ENCODE measurements around the gene SV2B. TPM values are rescaled to one million over a fixed set of nuclear protein-coding genes. Genes with fewer than 3 reads are reported as not detected.

Gene SV2B
- total RNA-seq, 2 donors from 2014 or later = 6.5 to 8.8 TPM

- Histone ChIP-seq H3K36me3 (ENCODE audit: control insufficient read depth, insufficient read depth, low read length) (no peaks in the 10 kb centered on the region), H3K9ac (ENCODE audit: extremely low read depth, low read length, poor library complexity, severe bottlenecking) (no peak overlapping the region), H3K4me1 (ENCODE audit: control insufficient read depth, insufficient read depth, low read length) (no peaks in the 10 kb centered on the region), H3K27me3 (ENCODE audit: control insufficient read depth, insufficient read depth, low read length, poor library complexity, severe bottlenecking) (peaks cover 29% of the 10 kb centered on the region), H3K27ac (ENCODE audit: low read depth, low read length) (no peak overlapping the region), H3K9me3 (ENCODE audit: control insufficient read depth, low read length) (no peaks in the 10 kb centered on the region), H3K4me3 (ENCODE audit: low read length) (no peak overlapping the region)
- Mint-ChIP-seq H3K4me3 (no peak overlapping the region), H3K9me3 (no peaks in the 10 kb centered on the region), H3K36me3 (ENCODE audit: low read depth) (no peaks in the 10 kb centered on the region), H3K27ac (no peak overlapping the region), H3K27me3 (ENCODE audit: insufficient read depth) (peaks cover 20% of the 10 kb centered on the region), H3K4me1 (peaks cover 10% of the 10 kb centered on the region)
- TF ChIP-seq CTCF (conservative IDR thresholded peaks at IDR 0.05) = no peak
- no peak for DNase-seq
- WGBS, 2 experiments (ENCODE audit: insufficient coverage in 1 of 2, insufficient read length in 1 of 2) = 90 to 93% methylated on average over 5 of the region's 5 CpGs
These were observed 125.7 kb downstream of the SV2B start for GRCh38 chr15:91225741-91226140.

DNA sequence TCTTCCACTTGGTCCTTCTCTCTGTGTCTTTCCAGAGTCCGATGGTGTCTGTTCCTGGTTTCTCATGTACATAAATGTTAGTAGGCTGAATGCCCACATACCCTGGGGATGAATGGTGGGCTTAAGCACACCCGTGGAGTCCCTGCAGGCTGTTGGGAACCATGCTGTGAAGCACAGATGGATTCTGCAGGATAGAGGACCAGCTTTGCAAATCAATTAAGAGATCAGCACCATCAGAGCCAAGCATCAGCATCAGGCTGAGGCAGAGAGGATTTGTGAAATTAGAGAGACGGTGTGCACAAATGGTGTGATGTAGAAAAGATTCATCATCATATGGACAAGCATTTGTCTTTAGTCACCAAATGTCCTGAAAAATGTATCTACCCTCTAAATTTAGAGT is 127.1 kb downstream of the SV2B start:
- H3K4me1 Mint-ChIP-seq = peaks cover 10% of the 10 kb centered on the region
- H3K4me3 Mint-ChIP-seq = no peak overlapping the region
- Histone ChIP-seq H3K27ac (ENCODE audit: low read depth, low read length) (no peak overlapping the region), H3K36me3 (ENCODE audit: control insufficient read depth, insufficient read depth, low read length) (no peaks in the 10 kb centered on the region), H3K9ac (ENCODE audit: extremely low read depth, low read length, poor library complexity, severe bottlenecking) (no peak overlapping the region), H3K4me1 (ENCODE audit: control insufficient read depth, insufficient read depth, low read length) (no peaks in the 10 kb centered on the region), H3K4me3 (ENCODE audit: low read length) (no peak overlapping the region), H3K27me3 (ENCODE audit: control insufficient read depth, insufficient read depth, low read length, poor library complexity, severe bottlenecking) (peaks cover 29% of the 10 kb centered on the region), H3K9me3 (ENCODE audit: control insufficient read depth, low read length) (no peaks in the 10 kb centered on the region)
- peaks cover 17% of the 10 kb centered on the region for H3K27me3 Mint-ChIP-seq (ENCODE audit: insufficient read depth)
- no peaks in the 10 kb centered on the region for H3K9me3 Mint-ChIP-seq
- TF ChIP-seq CTCF (conservative IDR thresholded peaks at IDR 0.05) = no peak
- H3K36me3 Mint-ChIP-seq (ENCODE audit: low read depth) = no peaks in the 10 kb centered on the region
- WGBS, 2 experiments (ENCODE audit: insufficient coverage in 1 of 2, insufficient read length in 1 of 2) = 57 to 68% methylated on average over 3 of the region's 3 CpGs
- no peak for DNase-seq
- no peak overlapping the region for H3K27ac Mint-ChIP-seq

DNA sequence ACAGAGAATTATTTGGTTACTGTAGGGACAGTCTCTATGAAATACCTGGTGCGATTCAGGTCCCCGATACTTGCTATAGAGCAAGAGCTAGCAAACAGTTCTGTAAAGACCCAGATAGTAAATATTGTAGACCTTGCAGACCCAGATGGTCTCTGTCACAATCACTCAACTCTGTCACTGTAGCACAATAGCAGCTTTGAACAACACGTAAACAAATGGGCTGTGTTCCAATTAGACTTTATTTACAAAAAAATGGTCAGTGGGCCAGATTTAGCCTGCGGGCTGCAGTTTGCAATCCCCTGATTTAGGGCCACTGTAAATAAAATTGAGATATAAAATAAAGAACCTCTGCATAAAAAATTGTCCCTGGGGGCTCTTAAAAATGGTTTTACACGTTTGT is 127.7 kb downstream of the SV2B start:
- H3K4me3 ChIP-seq (ENCODE audit: low read length) = no peak overlapping the region
- H3K27me3 Mint-ChIP-seq (ENCODE audit: insufficient read depth) = peaks cover 18% of the 10 kb centered on the region
- H3K4me1 ChIP-seq (ENCODE audit: control insufficient read depth, insufficient read depth, low read length) = no peaks in the 10 kb centered on the region
- H3K9me3 Mint-ChIP-seq = no peaks in the 10 kb centered on the region
- H3K4me3 Mint-ChIP-seq = no peak overlapping the region
- 80 to 83% methylated on average over 3 to 5 of the region's 5 CpGs for WGBS, 2 experiments (ENCODE audit: insufficient coverage in 1 of 2, insufficient read length in 1 of 2)
- H3K27me3 ChIP-seq (ENCODE audit: control insufficient read depth, insufficient read depth, low read length, poor library complexity, severe bottlenecking) = peaks cover 26% of the 10 kb centered on the region
- H3K4me1 Mint-ChIP-seq = peaks cover 10% of the 10 kb centered on the region
- no peaks in the 10 kb centered on the region for H3K9me3 ChIP-seq (ENCODE audit: control insufficient read depth, low read length)
- H3K36me3 Mint-ChIP-seq (ENCODE audit: low read depth) = no peaks in the 10 kb centered on the region
- no peak for DNase-seq
- TF ChIP-seq CTCF (conservative IDR thresholded peaks at IDR 0.05) = no peak
- H3K36me3 ChIP-seq (ENCODE audit: control insufficient read depth, insufficient read depth, low read length) = no peaks in the 10 kb centered on the region
- H3K27ac Mint-ChIP-seq = no peak overlapping the region
- no peak overlapping the region for H3K27ac ChIP-seq (ENCODE audit: low read depth, low read length)
- no peak overlapping the region for H3K9ac ChIP-seq (ENCODE audit: extremely low read depth, low read length, poor library complexity, severe bottlenecking)
